Measurements from ENCODE around the gene KDM8. TPM values are rescaled to one million over a fixed set of nuclear protein-coding genes. Genes with fewer than 3 reads are reported as not detected.

The KDM8 gene
- total RNA-seq, 2 donors from 2014 or later, result 7.7 to 9.1 TPM

DNA sequence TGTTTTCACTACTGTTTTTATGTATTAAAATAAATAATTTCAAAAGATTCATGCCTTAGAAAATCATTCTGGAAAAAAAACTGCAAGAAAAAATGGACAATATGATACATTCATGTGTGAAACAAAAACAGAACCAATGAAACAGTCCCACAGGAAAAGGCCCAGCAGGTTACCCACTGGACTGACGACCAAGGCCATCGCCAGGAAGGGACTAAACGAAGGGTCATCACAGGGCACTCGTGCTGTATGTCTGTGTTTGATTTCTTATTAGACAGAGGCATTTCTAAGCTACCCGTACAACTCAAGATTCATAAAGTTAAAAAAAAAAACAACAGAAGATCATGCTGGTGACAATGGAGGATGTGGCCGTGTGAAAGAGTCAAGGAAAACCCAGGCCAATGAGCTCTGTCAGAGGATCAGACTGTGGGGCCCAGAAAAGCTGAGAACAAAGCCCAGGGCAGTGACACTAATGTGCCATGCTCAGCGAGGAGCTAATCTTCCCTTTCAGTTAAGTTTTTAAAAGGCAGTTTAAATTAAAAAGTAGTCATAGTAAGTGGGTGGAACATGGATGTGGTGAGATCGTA, 33.4 kb downstream of the KDM8 start:
- Mint-ChIP-seq H3K4me3 (peak overlapping the region; percentile 82), H3K27me3 (no peaks in the 10 kb centered on the region), H3K27ac (peak overlapping the region; percentile 98), H3K36me3 (ENCODE audit: low read depth) (peaks cover 57% of the 10 kb centered on the region), H3K4me1 (peaks cover 58% of the 10 kb centered on the region), H3K9me3 (no peaks in the 10 kb centered on the region)
- no peak for ATAC-seq (replicated peaks)

DNA sequence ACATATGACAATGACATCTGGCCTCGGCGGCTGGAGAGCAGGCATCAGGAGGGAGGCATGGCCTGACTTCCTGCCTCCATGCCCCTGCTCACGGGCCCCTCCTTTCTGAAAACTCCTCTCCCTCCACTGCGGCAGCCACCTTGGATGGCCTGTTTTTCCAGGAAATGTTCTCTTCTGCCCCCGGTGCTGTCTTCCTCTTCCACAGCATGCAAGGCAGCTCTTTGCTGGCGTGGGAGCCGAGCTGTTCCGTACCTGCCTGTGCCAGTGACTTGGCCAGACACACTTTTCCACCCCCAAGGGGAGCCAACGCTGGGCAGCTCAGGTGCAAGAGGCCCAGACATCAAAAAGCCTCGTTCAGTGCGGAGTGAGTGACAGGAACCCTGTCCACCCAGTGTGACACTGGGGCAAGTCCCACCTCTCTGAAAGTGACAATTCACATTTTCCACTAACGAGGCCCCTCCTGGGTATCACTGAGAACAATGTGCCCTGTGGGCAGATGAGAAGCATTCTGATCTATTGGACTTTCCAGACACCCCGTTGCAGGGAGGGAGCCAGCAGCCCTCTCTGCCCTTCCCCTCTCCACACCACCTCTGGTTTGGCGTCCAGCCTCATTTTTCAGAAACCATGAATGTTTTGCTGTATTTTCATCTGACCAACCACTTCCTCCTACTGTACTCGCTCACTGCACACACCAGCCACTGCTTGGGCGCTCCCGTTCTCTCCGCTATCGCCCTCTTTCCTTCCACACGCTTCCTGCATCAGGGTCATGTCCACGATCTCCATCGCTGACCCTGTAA, 34.1 kb downstream of the KDM8 start:
- H3K27me3 Mint-ChIP-seq, result no peaks in the 10 kb centered on the region
- H3K9me3 Mint-ChIP-seq, result no peaks in the 10 kb centered on the region
- H3K36me3 Mint-ChIP-seq (ENCODE audit: low read depth), result peaks cover 50% of the 10 kb centered on the region
- peak overlapping the region; percentile 82 for H3K4me3 Mint-ChIP-seq
- ATAC-seq (replicated peaks), result peak; percentile 79
- peak overlapping the region; percentile 98 for H3K27ac Mint-ChIP-seq
- peaks cover 54% of the 10 kb centered on the region for H3K4me1 Mint-ChIP-seq

DNA sequence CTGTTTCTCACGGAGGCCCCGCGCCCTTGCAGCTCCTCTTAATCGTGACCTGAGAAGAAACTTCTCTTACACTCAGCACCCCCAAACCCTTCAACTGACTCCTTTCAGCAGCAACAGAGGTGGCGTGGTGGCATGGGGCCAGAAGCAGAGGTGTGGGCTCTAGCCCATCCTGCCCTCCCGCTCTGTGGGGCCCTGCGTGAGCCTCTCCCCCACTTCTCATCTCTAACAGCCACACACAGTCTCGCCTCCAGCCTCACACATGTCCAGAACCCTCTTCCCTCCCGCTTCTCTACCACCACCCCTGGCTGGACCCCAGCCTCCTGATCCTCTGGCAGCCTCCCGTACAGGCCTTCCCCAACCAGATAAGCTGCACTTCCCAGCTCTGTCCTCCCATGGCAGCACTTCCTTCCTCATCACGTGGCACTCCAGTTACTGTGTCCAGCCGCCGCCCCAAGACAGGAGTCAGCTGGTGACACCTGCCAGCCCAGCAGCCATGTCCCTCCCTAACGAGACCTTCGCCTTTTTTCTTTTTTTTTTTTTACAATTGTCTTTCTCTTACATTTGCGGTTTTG, 34.8 kb downstream of the KDM8 start:
- Mint-ChIP-seq H3K27me3 (no peaks in the 10 kb centered on the region), H3K27ac (peak overlapping the region; percentile 98), H3K9me3 (no peaks in the 10 kb centered on the region), H3K4me3 (peak overlapping the region; percentile 82), H3K4me1 (peaks cover 55% of the 10 kb centered on the region), H3K36me3 (ENCODE audit: low read depth) (peaks cover 43% of the 10 kb centered on the region)
- ATAC-seq (replicated peaks), result no peak

DNA sequence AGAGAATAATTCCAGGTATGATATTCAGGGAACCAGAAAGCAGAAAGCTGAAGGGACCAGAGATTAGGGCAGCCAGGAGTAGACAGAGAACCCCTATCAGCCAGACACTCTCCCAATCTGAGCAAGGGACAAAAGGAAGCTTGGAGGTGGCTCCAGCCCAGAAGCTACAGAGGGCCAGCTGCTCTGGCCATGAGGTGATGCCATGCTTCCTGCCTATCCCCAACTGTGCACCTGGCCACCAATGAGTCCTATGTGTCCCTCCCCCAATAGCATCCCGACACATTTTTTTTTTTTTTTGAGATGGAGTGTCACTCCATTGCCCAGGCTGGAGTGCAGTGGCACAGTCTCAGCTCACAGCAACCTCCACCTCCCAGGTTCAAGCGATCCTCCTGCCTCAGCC, 35.3 kb downstream of the KDM8 start:
- no peak for ATAC-seq (replicated peaks)
- peak overlapping the region; percentile 98 for H3K27ac Mint-ChIP-seq
- H3K4me1 Mint-ChIP-seq, result peaks cover 58% of the 10 kb centered on the region
- no peaks in the 10 kb centered on the region for H3K9me3 Mint-ChIP-seq
- peak overlapping the region; percentile 82 for H3K4me3 Mint-ChIP-seq
- H3K36me3 Mint-ChIP-seq (ENCODE audit: low read depth), result peaks cover 38% of the 10 kb centered on the region
- no peaks in the 10 kb centered on the region for H3K27me3 Mint-ChIP-seq

DNA sequence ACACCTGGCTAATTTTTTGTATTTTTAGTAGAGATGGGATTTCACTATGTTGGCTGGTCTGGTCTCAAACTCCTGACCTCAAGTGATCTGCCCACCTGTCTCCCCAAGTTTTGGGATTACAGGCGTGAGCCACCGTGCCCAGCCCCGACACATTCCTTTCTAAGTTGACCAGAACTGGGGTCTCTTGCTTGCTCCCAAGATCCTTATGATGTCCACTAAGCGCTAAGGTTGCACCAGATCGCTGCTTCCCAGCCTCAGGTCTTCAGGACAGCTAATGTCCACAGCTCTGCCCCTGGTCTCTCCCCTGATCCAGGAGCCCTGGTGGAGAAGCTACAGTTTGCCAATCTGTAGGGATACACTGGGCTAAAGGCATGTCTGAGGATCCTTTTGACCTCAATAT, 35.7 kb downstream of the KDM8 start:
- Mint-ChIP-seq H3K27me3 (no peaks in the 10 kb centered on the region), H3K4me1 (peaks cover 62% of the 10 kb centered on the region), H3K4me3 (peak overlapping the region; percentile 82), H3K9me3 (no peaks in the 10 kb centered on the region), H3K27ac (peak overlapping the region; percentile 98), H3K36me3 (ENCODE audit: low read depth) (peaks cover 35% of the 10 kb centered on the region)
- no peak for ATAC-seq (replicated peaks)

DNA sequence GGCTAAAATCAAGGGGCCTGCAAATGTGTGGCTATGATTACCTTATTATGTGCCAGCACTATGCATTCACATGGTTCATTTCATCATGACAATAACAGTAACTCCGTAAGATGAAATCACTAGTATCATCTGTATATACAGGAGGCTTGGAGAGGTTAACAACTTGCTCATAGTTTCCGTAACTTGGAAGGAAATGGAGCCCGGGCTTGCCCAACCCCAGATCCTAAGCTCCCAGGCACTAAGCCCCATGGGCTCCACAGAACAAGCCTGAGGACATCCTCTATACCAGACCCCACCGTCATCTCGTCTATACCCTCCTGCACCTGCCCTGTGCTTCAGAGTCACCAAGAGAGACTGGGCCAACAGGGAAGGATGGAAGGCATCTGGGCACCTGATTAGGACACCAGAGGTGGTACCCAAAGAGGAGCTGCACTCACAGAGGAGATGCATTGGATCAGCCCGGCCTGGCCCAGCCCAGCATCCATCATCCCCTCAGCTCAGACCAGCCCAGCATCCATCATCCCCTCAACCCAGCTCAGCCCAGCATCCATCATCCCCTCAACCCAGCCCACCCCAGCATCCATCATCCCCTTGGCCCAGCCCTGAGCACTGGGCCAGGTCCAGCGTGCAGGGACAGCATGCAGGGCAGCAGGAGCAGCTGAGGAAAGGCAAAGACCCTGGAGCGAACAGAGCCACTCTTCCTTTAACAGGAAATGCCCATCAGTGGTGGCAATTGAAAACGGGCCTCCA, 36.8 kb downstream of the KDM8 start:
- ATAC-seq (replicated peaks), result no peak
- no peaks in the 10 kb centered on the region for H3K27me3 Mint-ChIP-seq
- peaks cover 66% of the 10 kb centered on the region for H3K4me1 Mint-ChIP-seq
- H3K36me3 Mint-ChIP-seq (ENCODE audit: low read depth), result peaks cover 30% of the 10 kb centered on the region
- no peak overlapping the region for H3K4me3 Mint-ChIP-seq
- H3K27ac Mint-ChIP-seq, result peak overlapping the region; percentile 98
- H3K9me3 Mint-ChIP-seq, result no peaks in the 10 kb centered on the region

DNA sequence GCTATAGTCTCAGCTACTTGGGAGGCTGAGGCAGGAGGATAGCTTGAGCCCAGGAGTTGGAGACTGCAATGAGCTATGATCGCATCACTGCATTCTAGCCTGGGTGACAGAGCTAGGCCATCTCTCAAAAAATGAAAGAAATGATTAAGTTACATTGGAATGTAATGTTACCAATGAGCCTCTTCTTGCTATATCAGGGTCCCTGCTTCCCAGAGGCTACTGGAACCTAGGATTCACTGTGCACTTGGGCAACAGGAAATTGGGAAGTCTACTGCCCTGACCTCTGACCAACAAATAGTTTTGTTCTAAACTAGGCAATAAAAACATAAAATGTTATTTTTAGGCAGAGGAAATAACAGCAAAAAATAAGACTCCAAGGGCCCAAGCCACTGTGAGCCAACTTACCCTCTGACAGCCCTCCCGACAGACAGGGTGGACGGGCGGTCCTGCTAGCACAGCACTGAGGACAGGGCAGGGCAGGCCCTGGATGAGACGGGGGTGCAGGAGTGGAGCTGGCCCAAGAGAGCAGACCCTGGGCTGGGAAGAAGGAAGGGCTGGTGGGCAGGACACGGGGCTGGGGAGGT, 37.7 kb downstream of the KDM8 start:
- Mint-ChIP-seq H3K27ac (peak overlapping the region; percentile 98), H3K9me3 (no peaks in the 10 kb centered on the region), H3K27me3 (no peaks in the 10 kb centered on the region), H3K4me3 (no peak overlapping the region), H3K36me3 (ENCODE audit: low read depth) (peaks cover 30% of the 10 kb centered on the region), H3K4me1 (peaks cover 66% of the 10 kb centered on the region)
- ATAC-seq (replicated peaks), result no peak

DNA sequence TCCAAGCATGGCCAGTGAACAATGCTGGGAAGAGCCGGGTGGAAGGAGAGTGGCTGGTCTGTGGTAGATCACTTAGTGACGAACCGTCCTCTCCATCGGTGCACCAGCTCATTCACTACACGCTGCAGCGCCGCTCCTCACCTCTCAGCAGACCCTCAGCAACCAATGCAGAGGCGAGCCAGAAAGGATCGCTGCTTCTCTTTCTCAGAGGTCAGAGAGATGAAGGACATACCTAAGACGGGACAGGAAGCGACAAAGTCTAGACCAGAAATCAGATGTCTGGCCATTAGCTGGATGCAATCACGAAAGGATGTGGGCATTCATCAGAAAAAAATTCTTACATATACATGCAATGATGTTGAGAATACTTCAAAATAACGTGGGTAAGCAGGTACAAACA, 38.3 kb downstream of the KDM8 start:
- Mint-ChIP-seq H3K4me3 (peak overlapping the region; percentile 61), H3K4me1 (peaks cover 64% of the 10 kb centered on the region), H3K36me3 (ENCODE audit: low read depth) (peaks cover 29% of the 10 kb centered on the region), H3K9me3 (no peaks in the 10 kb centered on the region), H3K27me3 (no peaks in the 10 kb centered on the region), H3K27ac (peak overlapping the region; percentile 53)
- no peak for ATAC-seq (replicated peaks)

DNA sequence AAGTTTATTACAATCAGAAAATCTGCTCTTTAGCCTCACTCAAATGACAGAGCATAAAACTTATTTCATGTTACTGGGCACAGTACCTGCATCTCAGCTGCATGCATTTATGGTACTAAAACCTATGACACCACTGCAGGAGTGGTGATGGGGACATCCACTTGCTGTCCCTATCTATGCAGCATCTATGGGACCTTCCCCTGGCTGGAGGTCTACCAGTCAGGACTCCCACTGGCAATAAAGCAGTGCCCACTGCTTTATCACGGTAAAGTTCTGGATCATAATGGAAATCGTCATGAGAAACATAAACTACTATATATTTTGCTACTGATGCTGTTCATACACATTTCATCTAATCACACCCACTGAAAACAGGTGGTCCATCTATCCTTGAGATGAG, 39.1 kb downstream of the KDM8 start:
- H3K27ac Mint-ChIP-seq, result peak overlapping the region; percentile 88
- H3K4me3 Mint-ChIP-seq, result peak overlapping the region; percentile 61
- peaks cover 62% of the 10 kb centered on the region for H3K4me1 Mint-ChIP-seq
- no peaks in the 10 kb centered on the region for H3K27me3 Mint-ChIP-seq
- peaks cover 26% of the 10 kb centered on the region for H3K36me3 Mint-ChIP-seq (ENCODE audit: low read depth)
- no peaks in the 10 kb centered on the region for H3K9me3 Mint-ChIP-seq
- no peak for ATAC-seq (replicated peaks)

DNA sequence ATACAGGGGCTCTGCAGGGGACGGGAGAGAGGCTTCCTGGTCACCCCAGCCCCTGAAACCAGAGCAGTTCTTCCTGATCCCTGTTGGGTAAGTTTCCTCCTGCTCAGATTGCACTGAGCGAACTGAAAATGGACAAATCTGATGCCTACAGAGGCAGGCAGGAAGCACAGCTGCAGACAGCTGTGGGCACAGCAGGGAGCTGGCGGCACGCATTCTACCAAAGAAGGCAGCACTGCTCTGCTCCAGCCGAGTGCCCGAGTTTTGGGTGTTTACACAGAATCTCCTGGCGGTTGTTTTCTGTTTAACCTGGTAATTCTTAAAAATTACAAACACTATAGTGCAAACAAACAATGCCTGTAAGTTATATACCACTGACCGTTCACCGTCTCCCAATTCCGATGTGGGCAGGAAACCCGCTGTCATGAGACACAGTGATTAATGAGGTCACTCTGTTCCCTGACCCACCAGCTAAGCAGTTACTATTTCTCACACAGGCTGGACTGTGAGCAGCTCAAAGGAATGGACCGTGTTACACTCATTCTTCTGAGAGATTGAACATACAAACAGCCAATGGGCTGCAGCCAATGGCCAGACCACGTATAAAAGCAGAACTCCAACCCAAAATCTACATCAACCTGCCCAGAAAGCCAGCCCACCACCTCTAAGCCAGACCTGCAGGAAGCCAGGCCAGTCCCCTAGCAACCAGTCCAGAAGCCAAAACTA, 39.7 kb downstream of the KDM8 start:
- peak; percentile 13 for ATAC-seq (replicated peaks)
- Mint-ChIP-seq H3K36me3 (ENCODE audit: low read depth) (peaks cover 26% of the 10 kb centered on the region), H3K4me3 (peak overlapping the region; percentile 61), H3K4me1 (peaks cover 62% of the 10 kb centered on the region), H3K27me3 (no peaks in the 10 kb centered on the region), H3K9me3 (no peaks in the 10 kb centered on the region), H3K27ac (peak overlapping the region; percentile 88)

DNA sequence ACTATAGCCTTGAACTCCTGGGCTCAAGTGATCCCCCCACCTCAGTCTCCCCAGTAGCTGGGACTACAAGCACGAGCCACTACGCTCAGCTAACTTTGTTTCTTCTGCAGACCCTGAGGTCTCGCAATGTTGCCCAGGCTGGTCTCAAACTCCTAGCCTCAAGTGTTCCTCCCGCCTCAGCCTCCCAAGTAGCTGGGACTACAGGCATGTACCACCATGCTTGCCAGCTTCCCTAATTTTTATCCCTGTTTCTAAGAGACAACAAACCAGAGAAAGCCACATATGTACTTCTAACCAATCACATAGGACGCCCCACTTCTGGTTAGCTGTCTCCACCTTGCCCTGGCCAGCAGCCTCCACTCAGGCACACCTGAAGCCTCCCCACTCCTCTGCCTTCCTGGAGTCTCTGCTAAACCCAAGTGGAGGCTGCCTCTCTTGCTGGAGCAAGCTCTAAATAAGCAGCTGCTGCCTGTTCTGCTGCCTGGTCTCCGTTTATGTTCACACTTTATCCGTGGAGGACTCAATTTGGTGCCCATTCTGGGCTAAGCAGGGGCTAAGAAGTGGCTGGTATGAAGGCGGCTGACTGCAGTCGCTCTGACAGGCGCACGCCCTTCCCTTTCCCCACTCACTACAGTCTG, 40.5 kb downstream of the KDM8 start:
- H3K4me1 Mint-ChIP-seq, result peaks cover 56% of the 10 kb centered on the region
- H3K4me3 Mint-ChIP-seq, result peak overlapping the region; percentile 61
- H3K36me3 Mint-ChIP-seq (ENCODE audit: low read depth), result peaks cover 31% of the 10 kb centered on the region
- peak overlapping the region; percentile 88 for H3K27ac Mint-ChIP-seq
- H3K27me3 Mint-ChIP-seq, result no peaks in the 10 kb centered on the region
- no peak for ATAC-seq (replicated peaks)
- no peaks in the 10 kb centered on the region for H3K9me3 Mint-ChIP-seq

DNA sequence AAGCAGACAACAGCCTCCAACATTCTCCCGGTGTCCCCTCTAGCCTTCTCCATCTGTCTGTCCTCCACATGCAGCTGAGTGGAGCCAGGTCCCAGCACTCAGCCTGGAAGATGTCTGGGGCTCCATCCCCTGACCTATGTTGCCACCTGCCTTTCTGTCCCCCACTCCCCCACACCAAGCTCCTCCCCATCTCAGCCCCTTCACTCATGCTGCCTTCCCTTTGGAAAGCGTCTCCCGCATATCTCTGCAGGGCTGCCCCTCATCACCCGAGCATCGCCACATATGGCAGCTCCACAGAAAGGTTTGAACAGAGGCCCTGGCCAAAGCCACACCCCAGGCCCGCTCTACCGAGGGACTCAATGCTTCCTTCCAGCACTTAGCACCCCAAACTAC, 41.0 kb downstream of the KDM8 start:
- no peaks in the 10 kb centered on the region for H3K27me3 Mint-ChIP-seq
- no peak for ATAC-seq (replicated peaks)
- H3K27ac Mint-ChIP-seq, result peak overlapping the region; percentile 88
- H3K4me1 Mint-ChIP-seq, result peaks cover 58% of the 10 kb centered on the region
- no peaks in the 10 kb centered on the region for H3K9me3 Mint-ChIP-seq
- peak overlapping the region; percentile 61 for H3K4me3 Mint-ChIP-seq
- peaks cover 33% of the 10 kb centered on the region for H3K36me3 Mint-ChIP-seq (ENCODE audit: low read depth)

Data from activated T-helper 17 cell treated with anti-CD3 and anti-CD28 coated beads, Interleukin-2, amount 50 U/mL, for 72 hours (primary cell).